CD1c-positive myeloid dendritic cell (primary cell): Measurements from ENCODE around the gene SASH3.

Experiments used
- DNase-seq: peaks from one replicate; pipeline ENCODE4 v3.0.0-alpha.2; 2016; ENCODE audit errors: extremely low spot score

The SASH3 gene

GRCh38 chrX:129783291-129783713, 3.6 kb downstream of the SASH3 start:
- DNase-seq = no peak

- DNase-seq = peak; percentile 58
Observed at GRCh38 chrX:129784371-129784770, 4.6 kb downstream of the SASH3 start.

- no peak for DNase-seq
Observed at GRCh38 chrX:129785160-129785947, 5.6 kb downstream of the SASH3 start.

GRCh38 chrX:129786210-129786651, 6.5 kb downstream of the SASH3 start:
- peak; percentile 80 for DNase-seq

- DNase-seq = no peak
Observed at GRCh38 chrX:129787336-129788055, 7.7 kb downstream of the SASH3 start.

- DNase-seq = no peak
Observed at GRCh38 chrX:129788527-129788926, 8.8 kb downstream of the SASH3 start.

- DNase-seq = no peak
Observed at GRCh38 chrX:129790146-129790545, 10.4 kb downstream of the SASH3 start.

GRCh38 chrX:129790808-129791207, 11.1 kb downstream of the SASH3 start:
- DNase-seq = no peak

GRCh38 chrX:129791336-129791735, 11.6 kb downstream of the SASH3 start:
- no peak for DNase-seq

- no peak for DNase-seq
Observed at GRCh38 chrX:129791961-129792570, 12.3 kb downstream of the SASH3 start.

GRCh38 chrX:129792586-129793291, 13.0 kb downstream of the SASH3 start:
- no peak for DNase-seq

GRCh38 chrX:129793604-129794191, 13.9 kb downstream of the SASH3 start:
- no peak for DNase-seq

GRCh38 chrX:129795584-129795983, 15.8 kb downstream of the SASH3 start:
- no peak for DNase-seq

- DNase-seq = no peak
Observed at GRCh38 chrX:129797251-129797906, 17.6 kb downstream of the SASH3 start.

- no peak for DNase-seq
Observed at GRCh38 chrX:129798456-129798855, 18.7 kb downstream of the SASH3 start.

- peak; percentile 72 for DNase-seq
Observed at GRCh38 chrX:129798888-129799287, 19.1 kb downstream of the SASH3 start.

- DNase-seq = no peak
Observed at GRCh38 chrX:129800186-129800585, 20.4 kb downstream of the SASH3 start.

- DNase-seq = no peak
Observed at GRCh38 chrX:129802863-129803262, 23.1 kb downstream of the SASH3 start.

GRCh38 chrX:129804806-129805205, 25.1 kb downstream of the SASH3 start:
- DNase-seq = no peak

GRCh38 chrX:129808158-129808828, 28.5 kb downstream of the SASH3 start:
- peak; percentile 33 for DNase-seq
